ENCODE results near the gene SPINK4.

Gene SPINK4

DNA sequence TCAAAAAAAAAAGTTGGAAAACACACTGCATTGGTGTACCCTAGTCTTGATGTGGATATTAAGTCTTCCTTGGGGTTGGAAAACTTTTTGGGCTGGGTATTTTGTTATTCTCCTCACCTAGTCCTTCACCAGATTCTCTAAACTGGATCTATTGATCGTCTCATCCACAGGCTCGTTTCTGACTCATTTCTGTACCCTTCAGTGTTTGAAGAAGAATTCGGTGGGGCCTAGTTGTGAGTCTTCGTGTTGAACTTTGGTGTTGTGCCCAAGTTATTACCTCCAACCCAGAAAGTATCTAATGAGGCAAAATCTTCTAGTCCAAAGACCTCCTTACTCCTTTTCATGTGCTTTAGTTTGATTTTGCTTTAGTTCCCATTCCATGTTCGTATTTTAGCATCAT is 51.9 kb downstream of the SPINK4 start:
- DNase-seq (ENCODE audit: low spot score) = no peak

DNA sequence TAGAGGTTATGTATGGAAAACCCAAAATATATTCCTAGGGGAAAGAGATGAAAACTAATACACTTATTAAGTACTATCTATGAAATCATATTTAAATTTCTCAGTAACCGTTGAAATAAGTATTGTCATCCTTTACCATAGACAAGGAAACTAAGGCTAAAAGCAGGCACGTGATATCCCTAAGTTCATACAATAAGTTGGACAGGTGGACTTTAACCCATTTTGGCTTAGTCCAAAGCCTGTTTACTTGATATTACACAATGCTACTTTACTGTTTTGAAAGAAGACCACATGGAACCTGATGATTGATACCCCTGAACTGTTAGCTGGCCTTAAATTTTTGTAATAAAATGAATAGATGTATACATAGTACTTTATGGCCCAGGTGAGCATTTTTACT is 53.8 kb downstream of the SPINK4 start:
- DNase-seq (ENCODE audit: low spot score) = no peak

DNA sequence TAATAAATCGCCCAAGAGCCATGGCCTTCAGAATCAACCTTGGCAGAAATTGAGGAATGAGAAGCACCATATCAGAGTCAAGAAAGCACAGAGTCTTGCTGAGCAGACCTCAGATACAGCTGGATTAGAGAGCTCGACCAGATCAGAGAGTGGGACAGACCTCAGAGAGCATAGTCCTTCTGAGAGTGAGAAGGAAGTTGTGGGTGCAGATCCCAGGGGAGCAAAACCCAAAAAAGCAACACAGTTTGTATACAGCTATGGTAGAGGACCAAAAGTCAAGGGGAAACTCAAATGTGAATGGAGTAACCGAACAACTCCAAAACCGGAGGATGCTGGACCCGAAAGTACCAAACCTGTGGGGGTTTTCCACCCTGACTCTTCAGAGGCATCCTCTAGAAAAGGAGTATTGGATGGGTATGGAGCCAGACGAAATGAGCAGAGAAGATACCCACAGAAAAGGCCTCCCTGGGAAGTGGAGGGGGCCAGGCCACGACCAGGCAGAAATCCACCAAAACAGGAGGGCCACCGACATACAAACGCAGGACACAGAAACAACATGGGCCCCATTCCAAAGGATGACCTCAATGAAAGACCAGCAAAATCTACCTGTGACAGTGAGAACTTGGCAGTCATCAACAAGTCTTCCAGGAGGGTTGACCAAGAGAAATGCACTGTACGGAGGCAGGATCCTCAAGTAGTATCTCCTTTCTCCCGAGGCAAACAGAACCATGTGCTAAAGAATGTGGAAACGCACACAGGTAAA is 54.9 kb downstream of the SPINK4 start:
- peak; percentile 42 for DNase-seq (ENCODE audit: low spot score)

DNA sequence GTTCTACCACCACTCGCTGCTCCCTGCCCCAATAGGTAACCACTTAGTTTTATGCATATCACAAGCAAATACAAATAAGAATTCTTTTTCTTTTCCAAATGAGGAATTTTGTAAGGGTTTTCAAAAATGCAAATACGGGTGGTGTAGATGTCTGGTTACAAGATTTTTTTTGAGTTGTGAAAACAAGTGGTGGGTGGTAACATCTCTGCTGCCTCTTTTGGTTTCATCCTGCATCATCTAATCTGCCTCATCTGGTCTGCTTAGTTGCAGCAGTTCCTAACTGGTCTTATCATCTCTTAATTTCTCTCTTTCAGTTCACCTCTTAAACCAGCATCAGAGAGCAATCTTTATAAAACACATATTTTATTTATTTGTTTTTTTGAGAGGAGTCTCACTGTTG is 55.6 kb downstream of the SPINK4 start:
- peak; percentile 58 for DNase-seq (ENCODE audit: low spot score)

DNA sequence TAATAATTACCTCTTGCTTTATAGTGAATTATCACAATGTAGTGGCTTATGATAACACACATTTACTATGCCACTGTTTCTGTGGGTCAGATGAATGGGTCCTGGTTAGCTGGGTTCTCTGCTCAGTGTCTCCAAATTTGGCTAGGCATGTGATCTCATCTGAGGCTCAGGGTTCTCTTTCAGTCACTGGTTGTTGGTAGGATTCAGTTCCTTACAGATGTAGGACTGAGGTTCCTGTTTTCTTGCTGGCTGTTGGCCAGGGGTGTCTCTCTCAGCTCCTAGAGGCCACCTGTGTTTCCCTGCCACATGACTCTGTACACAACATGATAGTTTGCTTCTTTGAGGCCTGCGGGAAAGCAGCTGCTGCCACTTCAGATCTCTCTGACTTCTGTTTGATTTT is 57.5 kb downstream of the SPINK4 start:
- peak; percentile 99 for DNase-seq (ENCODE audit: low spot score)
